GM18909 (cell line): Measurements from ENCODE around the gene ALOX15B.
"Not testable (repeated sequence)": the region's sequence is repeated elsewhere in the genome, so short reads cannot be mapped to it uniquely, and the experiment has no call there.

ENCODE experiments used
- ATAC-seq: cut with Tn5 transposase; IDR thresholded peaks from one replicate; pipeline ENCODE4 v1.9.1; 2021; ENCODE audit warnings: mild to moderate bottlenecking; ENCODE audit not compliant: unreplicated experiment, poor library complexity

ALOX15B gene

DNA sequence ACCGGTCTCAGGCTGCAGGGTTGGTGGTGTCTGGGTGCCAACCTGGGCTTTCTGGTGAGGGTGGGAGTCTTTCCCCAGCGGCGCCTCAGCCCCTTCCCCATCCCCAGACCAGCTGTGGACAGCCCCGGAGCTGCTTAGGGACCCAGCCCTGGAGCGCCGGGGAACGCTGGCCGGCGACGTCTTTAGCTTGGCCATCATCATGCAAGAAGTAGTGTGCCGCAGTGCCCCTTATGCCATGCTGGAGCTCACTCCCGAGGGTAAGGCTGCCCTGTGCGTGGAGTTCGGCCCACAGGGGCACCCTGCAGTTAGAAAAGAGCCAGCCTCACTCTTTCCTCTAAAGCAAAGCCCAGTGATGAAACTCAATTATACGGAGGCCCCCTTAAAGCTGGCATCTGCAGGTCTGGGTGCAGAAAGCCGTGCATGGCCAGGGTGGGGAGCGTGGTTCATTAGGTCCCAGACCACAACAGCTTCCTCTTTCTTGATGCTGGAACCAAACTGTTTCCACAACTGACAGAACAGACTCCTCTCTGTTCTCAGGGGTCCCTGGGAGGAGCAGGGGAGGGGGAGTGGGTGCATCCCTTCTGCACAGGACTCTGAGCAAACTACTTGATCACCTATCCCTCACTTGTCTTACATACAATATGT lies 25.7 kb upstream of the ALOX15B start:
- no peak for ATAC-seq

GRCh38 chr17:8013731-8014557 lies 24.9 kb upstream of the ALOX15B start:
- no peak for ATAC-seq

DNA sequence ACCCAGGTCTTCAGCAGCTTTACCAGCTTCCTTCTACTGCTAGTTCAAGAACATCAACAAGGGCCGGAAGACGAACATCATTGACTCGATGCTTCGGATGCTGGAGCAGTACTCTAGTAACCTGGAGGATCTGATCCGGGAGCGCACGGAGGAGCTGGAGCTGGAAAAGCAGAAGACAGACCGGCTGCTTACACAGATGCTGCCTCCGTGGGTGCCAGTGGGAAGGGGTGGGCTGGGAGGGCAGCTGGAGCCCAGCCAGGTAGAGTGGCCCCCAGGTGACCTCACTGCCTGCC lies 24.4 kb upstream of the ALOX15B start:
- no peak for ATAC-seq

- no peak for ATAC-seq
Measured at GRCh38 chr17:8015236-8015956, 23.5 kb upstream of the ALOX15B start.

GRCh38 chr17:8015957-8016631 lies 22.8 kb upstream of the ALOX15B start:
- ATAC-seq = no peak

DNA sequence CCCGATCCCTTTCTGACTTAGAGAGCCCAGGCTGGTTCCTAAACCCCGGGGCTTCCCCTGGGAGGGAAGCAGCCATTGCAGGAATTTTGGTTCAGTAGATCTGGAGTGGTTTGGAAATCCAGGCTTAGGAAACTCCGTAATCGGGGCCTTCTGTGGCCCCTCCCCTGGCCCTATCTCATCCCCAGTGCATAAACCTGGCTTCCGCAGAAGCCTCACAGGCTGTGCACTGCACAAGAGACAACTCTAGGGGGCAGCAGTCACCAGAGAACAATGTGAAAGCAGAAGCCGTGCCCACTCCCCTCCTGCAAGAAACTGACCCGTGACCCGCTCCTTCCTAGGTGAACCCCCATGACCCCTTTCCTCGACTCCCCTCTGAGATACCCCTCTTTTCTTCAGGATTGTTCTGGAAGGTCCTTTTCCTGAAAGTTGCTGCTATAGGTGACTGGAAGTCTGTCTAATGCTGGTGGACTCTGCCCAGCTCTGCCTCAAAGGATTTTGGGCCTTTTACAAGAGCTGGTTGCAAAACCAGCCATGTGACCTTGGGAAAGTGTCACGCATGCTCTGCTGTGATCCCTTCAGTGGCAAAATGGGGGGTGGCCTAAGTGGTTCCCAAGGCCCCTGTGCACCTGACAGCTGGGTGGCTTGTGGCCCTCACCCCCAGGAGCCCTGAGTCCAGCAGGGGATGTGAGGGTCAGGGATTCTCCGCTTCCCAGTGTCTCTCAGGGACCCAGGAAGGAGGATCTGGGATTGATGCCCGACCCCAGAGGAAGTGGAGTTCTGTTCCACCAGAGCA lies 22.0 kb upstream of the ALOX15B start:
- no peak for ATAC-seq

GRCh38 chr17:8018436-8018835 lies 20.4 kb upstream of the ALOX15B start:
- no peak for ATAC-seq

DNA sequence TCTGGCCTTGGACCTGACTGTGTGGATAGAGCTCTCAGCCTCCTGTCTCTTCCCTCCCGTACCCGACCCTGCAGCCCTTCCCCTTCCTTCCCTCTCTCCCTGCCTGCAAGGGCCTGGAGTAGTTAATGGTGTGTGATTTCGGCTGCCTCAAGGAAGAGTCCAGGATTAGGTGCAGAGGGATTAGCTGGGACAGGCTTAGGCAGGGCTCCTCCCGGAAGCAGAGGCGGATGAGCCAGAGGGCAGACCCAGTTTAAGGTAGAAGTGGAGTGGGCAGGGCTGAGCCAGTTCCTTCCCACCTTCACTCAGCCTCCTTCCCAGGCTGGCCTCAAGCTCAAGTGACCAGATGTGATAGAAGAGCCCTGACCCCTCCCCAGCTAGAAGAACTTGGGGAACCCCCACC lies 19.7 kb upstream of the ALOX15B start:
- ATAC-seq = no peak

GRCh38 chr17:8019665-8020650 lies 18.9 kb upstream of the ALOX15B start:
- ATAC-seq = no peak

DNA sequence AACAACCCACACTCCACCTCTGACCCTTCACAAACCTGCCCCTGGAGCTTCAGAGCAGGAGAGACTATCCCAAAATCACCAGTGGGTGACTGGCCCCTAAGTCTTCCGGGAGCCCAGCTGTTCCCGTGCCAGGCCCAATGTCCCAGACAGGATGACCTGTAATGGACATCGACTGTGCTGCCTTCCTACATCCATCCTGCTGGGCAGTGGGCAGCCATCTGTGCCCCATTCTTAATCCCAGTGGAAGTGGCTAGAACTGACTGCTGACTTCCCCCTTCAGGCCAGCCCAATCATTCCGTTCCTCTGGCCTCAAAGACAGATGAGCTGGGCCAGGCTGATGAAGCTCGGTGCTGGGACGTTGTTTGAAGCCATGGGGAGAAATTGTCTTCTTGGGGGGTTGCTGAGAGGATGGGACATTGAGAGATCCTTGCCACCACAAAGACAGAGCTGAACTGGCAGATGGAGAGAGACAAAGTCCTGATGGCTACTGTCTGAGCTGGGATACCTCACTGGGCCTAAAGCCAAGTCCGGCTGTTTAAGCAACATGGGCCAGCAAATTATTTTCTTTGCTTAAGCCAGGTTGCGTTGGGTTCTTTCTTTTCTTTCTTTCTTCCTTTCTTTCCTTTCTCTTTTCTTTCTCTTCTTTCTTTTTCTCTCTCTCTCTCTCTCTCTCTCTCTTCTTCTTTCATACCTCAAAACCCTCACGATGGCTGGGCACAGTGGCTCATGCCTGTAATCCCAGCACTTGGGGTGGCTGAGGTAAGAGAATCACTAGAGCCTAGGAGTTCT lies 17.9 kb upstream of the ALOX15B start:
- no peak for ATAC-seq

DNA sequence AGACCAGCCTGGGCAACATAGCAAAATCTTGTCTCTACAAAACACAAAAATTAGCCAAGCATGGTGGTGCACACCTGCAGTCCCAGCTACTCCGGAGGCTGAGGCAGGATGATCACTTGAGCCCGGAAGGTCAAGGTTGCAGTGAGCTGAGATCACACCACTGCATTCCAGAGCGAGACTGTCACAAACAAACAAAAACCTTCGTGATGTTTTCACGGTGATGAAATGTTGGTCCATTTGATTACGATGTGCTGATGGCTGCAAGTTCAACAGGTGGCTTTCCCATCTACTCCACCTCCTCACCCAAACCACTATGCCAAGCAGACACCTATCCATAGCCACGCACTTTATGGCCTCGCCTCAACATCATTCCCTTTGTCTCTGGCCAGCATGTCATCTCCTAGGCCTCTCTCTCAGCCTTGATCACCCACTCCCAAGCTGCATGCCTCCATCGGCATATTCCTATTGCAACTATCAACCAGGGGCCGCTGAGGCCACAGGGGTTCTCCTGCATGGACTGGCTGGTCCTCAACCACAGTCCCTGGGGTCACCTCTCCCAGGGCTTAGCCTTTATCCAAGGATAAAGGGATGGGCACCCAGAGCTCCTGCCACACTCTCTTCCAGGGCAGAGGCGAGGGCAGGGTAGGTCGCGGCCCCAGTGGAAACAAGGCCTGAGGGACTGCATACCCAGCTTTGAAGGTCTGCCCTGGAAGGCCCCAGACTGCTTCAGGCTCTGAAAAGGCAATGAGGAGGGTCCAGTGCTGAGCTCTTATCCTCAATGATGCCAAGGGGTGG lies 17.1 kb upstream of the ALOX15B start:
- no peak for ATAC-seq

- ATAC-seq = no peak
Measured at GRCh38 chr17:8022360-8023003, 16.4 kb upstream of the ALOX15B start.

DNA sequence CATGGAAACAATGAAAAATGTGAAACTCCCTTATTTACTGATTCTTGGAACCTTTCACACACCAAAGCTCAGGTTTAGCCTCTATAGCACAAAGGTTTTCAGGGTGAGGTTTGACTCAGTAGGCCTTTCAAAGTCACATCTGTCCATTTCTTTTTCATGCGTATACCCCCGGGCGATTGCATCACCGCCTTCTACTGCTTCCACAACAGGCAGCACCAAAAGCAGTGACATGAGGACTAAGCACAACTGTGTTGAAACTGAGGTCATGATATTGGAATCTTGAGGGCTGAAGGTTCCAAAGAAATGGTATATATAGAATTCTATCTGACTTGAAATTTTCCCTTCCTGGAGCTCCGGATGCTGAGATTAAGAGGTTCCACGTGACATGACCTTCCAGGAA lies 14.7 kb upstream of the ALOX15B start:
- ATAC-seq = not testable (repeated sequence)

DNA sequence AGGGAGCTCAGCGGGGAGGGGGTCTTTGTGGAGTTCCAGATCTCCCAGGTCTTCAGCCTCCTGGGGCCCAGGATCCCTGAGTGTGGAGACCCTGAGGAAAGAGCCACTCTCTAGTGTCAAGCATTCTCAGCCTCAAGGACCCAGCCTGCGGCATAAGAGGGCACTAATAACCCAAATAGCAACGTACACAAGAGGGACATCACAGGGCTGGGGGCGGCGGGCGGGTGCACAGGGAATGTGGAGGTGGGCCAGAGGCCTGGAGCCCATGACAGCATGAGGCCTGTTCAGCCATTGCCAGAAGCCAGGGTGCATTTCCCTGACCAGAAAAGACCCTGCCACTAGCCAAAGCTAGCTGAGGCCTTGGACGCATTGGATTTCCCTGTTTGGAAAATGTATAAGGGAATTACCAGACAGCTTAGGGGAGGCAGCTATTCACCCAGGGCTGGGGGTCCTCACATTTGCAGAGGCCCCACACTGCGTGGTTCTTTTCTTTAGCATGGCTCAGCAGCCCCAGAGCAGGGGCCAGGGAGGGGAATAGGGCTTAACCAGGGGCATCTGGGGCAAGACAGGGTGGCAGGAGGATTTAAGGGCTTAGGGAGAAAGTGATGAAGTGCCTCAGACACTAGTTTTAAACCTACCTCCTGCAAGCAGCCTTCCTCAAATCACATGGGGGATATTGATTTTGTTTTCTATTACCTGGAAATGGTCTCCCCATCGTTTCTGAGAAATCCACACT lies 13.5 kb upstream of the ALOX15B start:
- ATAC-seq = no peak

DNA sequence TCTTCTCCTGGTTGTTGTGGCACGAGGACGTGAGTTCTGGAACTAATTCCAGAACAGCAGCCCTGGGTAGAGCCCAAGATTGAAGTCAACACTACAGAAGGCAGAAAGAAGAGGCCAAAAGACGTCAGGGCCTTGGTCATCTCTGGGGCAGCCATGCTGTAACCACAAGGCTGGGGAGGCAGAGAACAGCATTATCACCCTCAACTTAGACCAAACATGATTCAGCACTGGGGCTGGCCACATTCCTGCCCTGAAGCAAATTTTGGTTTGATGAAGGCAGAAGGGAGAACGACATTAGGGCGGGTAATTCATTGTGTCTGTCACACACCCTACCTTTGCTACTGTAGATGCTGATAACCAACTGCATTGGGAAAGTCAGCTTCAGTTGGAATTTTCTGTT lies 9.7 kb upstream of the ALOX15B start:
- no peak for ATAC-seq

GRCh38 chr17:8031261-8031661 lies 7.6 kb upstream of the ALOX15B start:
- ATAC-seq = no peak
